Natural killer cell (primary cell): Measurements from ENCODE around the gene SERBP1. TPM values are rescaled to one million over a fixed set of nuclear protein-coding genes. Genes with fewer than 3 reads are reported as not detected.

ENCODE experiments used
- ATAC-seq, 3 donors: fragments of 150-1000 bp in 2 of 3; fragments of 200-7000 bp in 1 of 3; cut with Tn5 transposase; 1 replicate in 1 of 3; 2 replicates in 2 of 3; pipeline ENCODE4 v1.10.0; 2021; ENCODE audit warnings: mild to moderate bottlenecking in 2 of 3, moderate library complexity in 2 of 3
- DNase-seq, 2 donors: peaks; one replicate each; pipeline versions ENCODE4 v3.0.0 to v3.0.0-alpha.2; 2013 to 2021; ENCODE audit warnings: mixed read lengths in 1 of 2
- H3K27ac ChIP-seq: one replicate; pipeline ENCODE4 v1.5.1; 2013; ENCODE audit warnings: mild to moderate bottlenecking, low read length
- H3K27me3 ChIP-seq: one replicate; pipeline ENCODE4 v1.6.1; 2013; ENCODE audit warnings: low read length; ENCODE audit not compliant: control insufficient read depth, insufficient read depth
- H3K36me3 ChIP-seq: one replicate; pipeline ENCODE4 v1.6.1; 2013; ENCODE audit warnings: low read length; ENCODE audit not compliant: control insufficient read depth, insufficient read depth
- H3K4me1 ChIP-seq: one replicate; pipeline ENCODE4 v1.6.1; 2013; ENCODE audit warnings: low read length; ENCODE audit not compliant: control insufficient read depth, insufficient read depth
- H3K4me3 ChIP-seq: one replicate; pipeline ENCODE4 v1.5.1; 2013; ENCODE audit warnings: low read length
- H3K9me3 ChIP-seq: one replicate; pipeline ENCODE4 v1.6.1; 2013; ENCODE audit warnings: low read length; ENCODE audit not compliant: control insufficient read depth, insufficient read depth
- H3K27ac Mint-ChIP-seq, 2 donors: one replicate each; pipeline ENCODE4 v1.8.0; 2022; ENCODE audit warnings: mild to moderate bottlenecking in 2 of 2, mixed read lengths in 2 of 2, moderate library complexity in 1 of 2
- H3K27me3 Mint-ChIP-seq, 2 donors: one replicate each; pipeline ENCODE4 v1.8.0; 2022; ENCODE audit warnings: low read depth in 2 of 2, mixed read lengths in 2 of 2
- H3K36me3 Mint-ChIP-seq: one replicate; pipeline ENCODE4 v1.8.0; 2022; ENCODE audit warnings: mixed read lengths
- H3K4me1 Mint-ChIP-seq, 2 donors: one replicate each; pipeline ENCODE4 v1.8.0; 2022; ENCODE audit warnings: mixed read lengths in 2 of 2
- H3K4me3 Mint-ChIP-seq: one replicate; pipeline ENCODE4 v1.8.0; 2022; ENCODE audit warnings: mild to moderate bottlenecking, moderate library complexity, mixed read lengths
- H3K9me3 Mint-ChIP-seq, 2 donors: one replicate each; pipeline ENCODE4 v1.8.0; 2022; ENCODE audit warnings: mixed read lengths in 2 of 2
- WGBS: methylation state at CpG from one replicate; pipeline ENCODE4 v1.1.7; 2013; ENCODE audit warnings: missing lambda C conversion rate; ENCODE audit not compliant: insufficient coverage; 5-methylcytosine and 5-hydroxymethylcytosine counted together
- intact Hi-C: fragments of 100-400 bp; cut with micrococcal nuclease; formaldehyde crosslinking; loops from one replicate; pipeline ENCODE4 v1.14.2; 2022
- total RNA-seq, 4 donors: library from RNA; stranded (reverse); fragments of 120-200 nt in 1 of 4; gene quantifications; one replicate each; pipeline versions ENCODE4 v1.2.3 to v1.2.4, GENCODE V29; 2013 to 2022
- TF ChIP-seq, protein P1 (sequence below): fragments of 200-600 bp; IDR thresholded peaks from one replicate; pipeline ENCODE4 v1.8.0; 2022; ENCODE audit warnings: antibody characterized with exemption

The SERBP1 gene
- total RNA-seq, 3 donors from 2014 or later (not counting 1 experiment from before 2014, with no cell fraction given): 137 to 183 (median 149) TPM

DNA sequence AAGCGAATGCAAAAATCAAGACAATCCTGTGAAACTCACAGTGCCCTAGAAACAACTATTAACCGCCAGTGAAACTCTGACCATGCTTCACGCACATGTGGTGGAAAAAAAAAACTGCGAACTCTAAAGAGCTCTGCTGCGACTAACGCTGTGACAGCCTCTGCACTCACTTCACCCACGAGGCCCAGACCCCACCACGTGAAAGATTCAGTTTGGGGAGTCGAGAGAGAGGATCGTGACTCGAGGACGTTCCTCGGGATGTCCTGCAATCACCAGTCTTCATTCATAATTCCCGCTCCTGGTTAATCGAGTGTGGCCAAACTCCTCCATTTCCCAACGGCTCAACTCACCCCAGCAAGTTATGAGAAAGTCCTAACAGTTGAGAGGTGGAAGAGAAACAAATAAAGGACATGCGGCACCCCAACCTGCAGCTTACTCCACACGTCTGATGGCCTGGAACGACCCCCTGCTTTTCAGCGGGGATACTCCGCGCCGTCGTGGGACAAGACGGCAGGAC, 1.1 kb downstream of the SERBP1 start:
- peaks cover 16% of the 10 kb centered on the region for H3K36me3 Mint-ChIP-seq
- peaks cover 73% of the 10 kb centered on the region in 2 donors for H3K4me1 Mint-ChIP-seq
- DNase-seq: peak; percentile 63 to 69

DNA sequence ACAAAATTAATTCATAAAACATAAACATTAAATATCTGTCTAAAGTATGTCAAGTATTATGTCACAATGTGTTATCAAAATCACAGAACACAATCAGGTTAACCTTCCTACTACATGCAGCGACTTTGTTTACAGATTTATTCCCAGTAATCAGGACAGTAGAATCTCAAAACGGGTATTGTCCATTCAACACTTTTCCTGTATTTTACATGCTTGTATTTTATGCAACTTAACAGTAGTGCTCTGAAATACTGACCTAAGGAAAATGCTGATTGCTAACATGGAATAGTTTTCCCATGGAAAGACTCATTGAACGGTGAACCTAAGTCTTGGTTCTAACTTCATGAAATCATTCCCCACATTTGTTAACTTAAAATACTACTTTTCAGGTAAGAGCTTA, 2.3 kb downstream of the SERBP1 start:
- Mint-ChIP-seq H3K9me3 (no peaks in the 10 kb centered on the region), H3K27me3 (no peaks in the 10 kb centered on the region), H3K27ac (peak overlapping the region; percentile 99 to 100), H3K36me3 (peaks cover 22% of the 10 kb centered on the region), H3K4me1 (peaks cover 74% of the 10 kb centered on the region in 2 donors), H3K4me3 (peak overlapping the region; percentile 100)
- Histone ChIP-seq H3K27me3 (no peaks in the 10 kb centered on the region), H3K4me1 (peaks cover 5% of the 10 kb centered on the region), H3K27ac (peak overlapping the region; percentile 36), H3K36me3 (peaks cover 35% of the 10 kb centered on the region), H3K4me3 (peak overlapping the region; percentile 80), H3K9me3 (no peaks in the 10 kb centered on the region)
- WGBS: 5% methylated on average over 3 of the region's 3 CpGs
- DNase-seq (no peak), ATAC-seq (no peak)
- TF ChIP-seq, protein P1, sequence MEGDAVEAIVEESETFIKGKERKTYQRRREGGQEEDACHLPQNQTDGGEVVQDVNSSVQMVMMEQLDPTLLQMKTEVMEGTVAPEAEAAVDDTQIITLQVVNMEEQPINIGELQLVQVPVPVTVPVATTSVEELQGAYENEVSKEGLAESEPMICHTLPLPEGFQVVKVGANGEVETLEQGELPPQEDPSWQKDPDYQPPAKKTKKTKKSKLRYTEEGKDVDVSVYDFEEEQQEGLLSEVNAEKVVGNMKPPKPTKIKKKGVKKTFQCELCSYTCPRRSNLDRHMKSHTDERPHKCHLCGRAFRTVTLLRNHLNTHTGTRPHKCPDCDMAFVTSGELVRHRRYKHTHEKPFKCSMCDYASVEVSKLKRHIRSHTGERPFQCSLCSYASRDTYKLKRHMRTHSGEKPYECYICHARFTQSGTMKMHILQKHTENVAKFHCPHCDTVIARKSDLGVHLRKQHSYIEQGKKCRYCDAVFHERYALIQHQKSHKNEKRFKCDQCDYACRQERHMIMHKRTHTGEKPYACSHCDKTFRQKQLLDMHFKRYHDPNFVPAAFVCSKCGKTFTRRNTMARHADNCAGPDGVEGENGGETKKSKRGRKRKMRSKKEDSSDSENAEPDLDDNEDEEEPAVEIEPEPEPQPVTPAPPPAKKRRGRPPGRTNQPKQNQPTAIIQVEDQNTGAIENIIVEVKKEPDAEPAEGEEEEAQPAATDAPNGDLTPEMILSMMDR: no peak
- intact Hi-C loops: no loop called here

More for the DNA sequence above, 1.1 kb downstream of the SERBP1 start:
- peak; percentile 36 to 43 (median 37) for ATAC-seq
- H3K4me3 ChIP-seq: peak overlapping the region; percentile 80
- under 1% methylated on average over 25 of the region's 25 CpGs for WGBS
- Mint-ChIP-seq H3K9me3 (no peaks in the 10 kb centered on the region), H3K4me3 (peak overlapping the region; percentile 100), H3K27me3 (no peaks in the 10 kb centered on the region), H3K27ac (peak overlapping the region; percentile 99 to 100)
- no peaks in the 10 kb centered on the region for H3K9me3 ChIP-seq
- TF ChIP-seq, protein P1: no peak
- peaks cover 24% of the 10 kb centered on the region for H3K36me3 ChIP-seq
- peak overlapping the region; percentile 98 for H3K27ac ChIP-seq
- no peaks in the 10 kb centered on the region for H3K27me3 ChIP-seq
- peaks cover 5% of the 10 kb centered on the region for H3K4me1 ChIP-seq
- intact Hi-C loops: loop anchor here (1.0 kb wide), 2 partner anchors 96 to 143 kb away; no protein-coding TSS in a partner anchor

DNA sequence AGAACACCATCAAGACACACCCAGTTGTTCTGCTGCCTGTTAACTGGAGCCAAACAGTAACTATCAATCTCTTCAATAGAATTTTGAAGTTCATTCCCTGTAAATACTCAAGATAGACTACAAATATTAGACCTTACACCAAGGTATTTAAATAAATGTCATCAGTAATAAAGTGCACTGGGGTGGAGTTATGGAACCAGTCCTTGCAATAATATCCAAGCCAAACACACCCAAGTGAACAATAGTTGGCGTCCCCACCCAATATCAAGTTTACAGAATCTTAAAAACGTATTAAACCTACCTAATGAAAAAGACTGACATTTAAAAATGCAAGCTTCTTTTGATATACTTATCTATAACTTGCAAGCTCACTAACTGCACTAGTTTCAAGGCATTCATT, 2.7 kb downstream of the SERBP1 start:
- ATAC-seq (no peak), DNase-seq (no peak)
- WGBS: 8% methylated on average over 2 of the region's 2 CpGs
- Mint-ChIP-seq H3K36me3 (peaks cover 22% of the 10 kb centered on the region), H3K27me3 (no peaks in the 10 kb centered on the region), H3K27ac (peak overlapping the region; percentile 99 to 100), H3K4me1 (peaks cover 74% of the 10 kb centered on the region in 2 donors), H3K4me3 (peak overlapping the region; percentile 100), H3K9me3 (no peaks in the 10 kb centered on the region)
- Histone ChIP-seq H3K36me3 (peaks cover 40% of the 10 kb centered on the region), H3K9me3 (no peaks in the 10 kb centered on the region), H3K27me3 (no peaks in the 10 kb centered on the region), H3K4me1 (peaks cover 5% of the 10 kb centered on the region), H3K27ac (no peak overlapping the region), H3K4me3 (peak overlapping the region; percentile 80)
- intact Hi-C loops: no loop called here
- TF ChIP-seq, protein P1: no peak
